Measurements from ENCODE around the gene CDH22. TPM values are rescaled to one million over a fixed set of nuclear protein-coding genes. Genes with fewer than 3 reads are reported as not detected.

The CDH22 gene
- total and polyA plus RNA-seq, 12 donors = 0.04 to 11.0 (median 0.64) TPM

DNA sequence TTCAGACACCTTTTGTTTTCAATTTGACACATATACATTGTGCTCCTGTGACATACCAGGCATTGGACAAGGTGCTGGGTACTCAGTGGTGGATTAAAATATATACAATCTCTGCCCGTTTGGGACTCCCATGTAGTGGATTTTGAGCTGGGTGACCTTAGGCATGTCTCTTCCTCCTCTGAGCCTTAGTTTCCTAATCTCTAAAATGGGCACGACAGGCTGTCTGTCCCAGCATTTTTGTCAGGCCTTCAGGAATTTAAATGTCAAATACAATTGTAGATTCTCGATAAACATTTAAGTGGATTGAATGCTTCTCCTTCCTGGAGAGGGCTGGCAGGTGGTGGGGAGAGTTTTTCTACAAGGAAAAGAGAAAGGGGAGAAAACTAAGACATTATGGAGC lies 22.6 kb downstream of the CDH22 start:
- ATAC-seq (no peak), DNase-seq (no peak)
- Histone ChIP-seq H3K4me3 (no peak overlapping the region), H3K27me3 (peaks cover 0 to 98% (median 81%) of the 10 kb centered on the region in 7 donors), H3K27ac (no peak overlapping the region), H3K4me1 (no peaks in the 10 kb centered on the region), H3K9me3 (no peaks in the 10 kb centered on the region), H3K36me3 (no peaks in the 10 kb centered on the region)
- WGBS, 2 donors = 68 to 74% methylated on average over 3 of the region's 3 CpGs
- intact Hi-C loops (cut with DNase I) = no loop called here
- TF ChIP-seq, protein P1, sequence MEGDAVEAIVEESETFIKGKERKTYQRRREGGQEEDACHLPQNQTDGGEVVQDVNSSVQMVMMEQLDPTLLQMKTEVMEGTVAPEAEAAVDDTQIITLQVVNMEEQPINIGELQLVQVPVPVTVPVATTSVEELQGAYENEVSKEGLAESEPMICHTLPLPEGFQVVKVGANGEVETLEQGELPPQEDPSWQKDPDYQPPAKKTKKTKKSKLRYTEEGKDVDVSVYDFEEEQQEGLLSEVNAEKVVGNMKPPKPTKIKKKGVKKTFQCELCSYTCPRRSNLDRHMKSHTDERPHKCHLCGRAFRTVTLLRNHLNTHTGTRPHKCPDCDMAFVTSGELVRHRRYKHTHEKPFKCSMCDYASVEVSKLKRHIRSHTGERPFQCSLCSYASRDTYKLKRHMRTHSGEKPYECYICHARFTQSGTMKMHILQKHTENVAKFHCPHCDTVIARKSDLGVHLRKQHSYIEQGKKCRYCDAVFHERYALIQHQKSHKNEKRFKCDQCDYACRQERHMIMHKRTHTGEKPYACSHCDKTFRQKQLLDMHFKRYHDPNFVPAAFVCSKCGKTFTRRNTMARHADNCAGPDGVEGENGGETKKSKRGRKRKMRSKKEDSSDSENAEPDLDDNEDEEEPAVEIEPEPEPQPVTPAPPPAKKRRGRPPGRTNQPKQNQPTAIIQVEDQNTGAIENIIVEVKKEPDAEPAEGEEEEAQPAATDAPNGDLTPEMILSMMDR (IDR thresholded peaks at IDR 0.05) = no peak

DNA sequence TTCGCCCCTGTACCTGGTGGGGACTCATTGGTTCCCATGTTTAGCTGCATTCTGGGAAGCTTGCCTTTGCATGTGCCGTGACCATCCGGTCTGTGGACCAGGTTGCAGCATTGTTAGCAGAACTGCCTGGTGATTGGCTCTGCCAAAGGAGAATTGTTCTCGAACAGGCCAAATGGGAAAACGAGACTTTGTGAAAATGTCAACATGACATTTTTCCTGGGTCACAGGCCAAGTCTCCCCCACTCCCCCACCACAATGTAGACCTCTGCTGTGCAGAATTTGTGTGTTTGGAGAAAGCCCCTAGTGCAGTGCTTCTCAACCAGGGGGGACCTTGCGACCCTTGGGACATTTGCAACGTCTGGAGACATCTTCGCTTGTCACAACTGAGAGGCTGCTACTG lies 23.2 kb downstream of the CDH22 start:
- TF ChIP-seq, protein P1 (IDR thresholded peaks at IDR 0.05) = no peak
- DNase-seq (no peak), ATAC-seq (no peak)
- H3K4me1 ChIP-seq = no peaks in the 10 kb centered on the region
- no peaks in the 10 kb centered on the region for H3K36me3 ChIP-seq
- 62 to 71% methylated on average over 8 of the region's 8 CpGs for WGBS, 2 donors
- H3K27ac ChIP-seq = no peak overlapping the region
- no peaks in the 10 kb centered on the region for H3K9me3 ChIP-seq
- peaks cover 0 to 98% (median 84%) of the 10 kb centered on the region in 7 donors for H3K27me3 ChIP-seq
- intact Hi-C loops (cut with DNase I) = no loop called here
- H3K4me3 ChIP-seq = no peak overlapping the region

DNA sequence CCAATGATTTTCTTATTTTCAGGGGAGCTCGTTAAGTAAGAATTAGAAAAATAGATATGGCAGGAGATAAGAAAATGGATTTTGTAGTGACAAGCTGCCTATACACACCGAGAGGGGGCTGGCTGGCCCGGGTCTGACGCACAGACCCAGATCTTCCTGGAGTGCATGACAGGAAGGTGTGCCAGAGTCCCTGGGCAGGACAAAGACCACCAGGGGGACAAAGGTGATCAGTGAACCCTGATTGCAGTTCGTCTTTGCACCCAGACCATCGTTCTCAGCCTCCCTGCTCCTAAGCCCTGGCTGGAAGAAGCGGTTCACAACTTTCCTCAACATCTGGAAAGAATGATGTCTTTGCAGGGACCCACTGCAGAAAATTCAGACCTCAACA lies 24.3 kb downstream of the CDH22 start:
- WGBS, 2 donors = 40 to 42% methylated on average over 7 of the region's 7 CpGs
- ATAC-seq = no peak
- H3K27me3 ChIP-seq = peaks cover 0 to 99% (median 86%) of the 10 kb centered on the region in 7 donors

DNA sequence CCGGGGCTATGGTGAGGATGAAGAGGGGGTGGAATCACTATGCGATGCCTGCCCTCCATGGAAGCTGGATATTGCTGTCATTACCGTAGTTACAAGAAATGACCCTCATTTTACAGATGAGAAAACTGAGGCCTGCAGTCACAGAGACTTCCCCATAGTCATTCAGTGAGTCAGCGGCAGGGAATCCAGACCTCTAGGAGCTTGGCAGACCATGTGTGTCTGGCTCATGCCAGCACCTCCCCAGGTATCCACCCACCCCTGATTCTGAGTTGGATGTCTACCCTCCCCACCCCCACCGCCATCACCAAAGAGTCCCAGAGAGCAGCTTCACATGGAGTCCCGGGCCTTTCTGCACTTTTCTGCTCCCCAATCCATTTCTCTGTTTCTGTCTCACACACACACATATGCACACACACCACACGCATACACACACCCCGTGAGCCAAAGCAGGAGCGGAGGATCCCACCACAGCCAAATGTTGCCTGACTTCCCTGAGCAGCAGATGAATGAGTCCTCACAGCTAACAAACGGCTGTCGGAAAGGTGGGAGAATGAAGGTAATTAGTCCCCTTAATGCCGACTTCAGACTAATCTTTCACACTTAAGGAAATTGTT lies 24.8 kb downstream of the CDH22 start:
- Histone ChIP-seq H3K27me3 (peaks cover 0 to 99% (median 89%) of the 10 kb centered on the region in 7 donors), H3K27ac (no peak overlapping the region), H3K4me3 (no peak overlapping the region), H3K4me1 (no peaks in the 10 kb centered on the region), H3K9me3 (no peaks in the 10 kb centered on the region), H3K36me3 (no peaks in the 10 kb centered on the region)
- DNase-seq (no peak), ATAC-seq (no peak)
- TF ChIP-seq, protein P1 (IDR thresholded peaks at IDR 0.05) = no peak
- intact Hi-C loops (cut with DNase I) = no loop called here
- 64 to 67% methylated on average over 12 of the region's 12 CpGs for WGBS, 2 donors

More for the DNA sequence above, 24.3 kb downstream of the CDH22 start:
- Histone ChIP-seq H3K36me3 (no peaks in the 10 kb centered on the region), H3K9me3 (no peaks in the 10 kb centered on the region), H3K4me3 (no peak overlapping the region), H3K27ac (no peak overlapping the region), H3K4me1 (no peaks in the 10 kb centered on the region)
- TF ChIP-seq, protein P1 (IDR thresholded peaks at IDR 0.05) = no peak
- no peak for DNase-seq
- intact Hi-C loops (cut with DNase I) = no loop called here

All from heart right ventricle (tissue), 16 donors.